Measurements from ENCODE around the gene FBXL15.

GRCh38 chr10:102451105-102451969, 30.7 kb downstream of the FBXL15 start, which contains the start of gene C10orf95:
- TF ChIP-seq PPARA (CRISPR knock-in tag; IDR thresholded peaks at IDR 0.05; ENCODE audit: borderline replicate concordance): no peak
- TF ChIP-seq CREB5 (CRISPR knock-in tag; IDR thresholded peaks at IDR 0.05; ENCODE audit: low read depth): no peak
- TF ChIP-seq, protein P1, sequence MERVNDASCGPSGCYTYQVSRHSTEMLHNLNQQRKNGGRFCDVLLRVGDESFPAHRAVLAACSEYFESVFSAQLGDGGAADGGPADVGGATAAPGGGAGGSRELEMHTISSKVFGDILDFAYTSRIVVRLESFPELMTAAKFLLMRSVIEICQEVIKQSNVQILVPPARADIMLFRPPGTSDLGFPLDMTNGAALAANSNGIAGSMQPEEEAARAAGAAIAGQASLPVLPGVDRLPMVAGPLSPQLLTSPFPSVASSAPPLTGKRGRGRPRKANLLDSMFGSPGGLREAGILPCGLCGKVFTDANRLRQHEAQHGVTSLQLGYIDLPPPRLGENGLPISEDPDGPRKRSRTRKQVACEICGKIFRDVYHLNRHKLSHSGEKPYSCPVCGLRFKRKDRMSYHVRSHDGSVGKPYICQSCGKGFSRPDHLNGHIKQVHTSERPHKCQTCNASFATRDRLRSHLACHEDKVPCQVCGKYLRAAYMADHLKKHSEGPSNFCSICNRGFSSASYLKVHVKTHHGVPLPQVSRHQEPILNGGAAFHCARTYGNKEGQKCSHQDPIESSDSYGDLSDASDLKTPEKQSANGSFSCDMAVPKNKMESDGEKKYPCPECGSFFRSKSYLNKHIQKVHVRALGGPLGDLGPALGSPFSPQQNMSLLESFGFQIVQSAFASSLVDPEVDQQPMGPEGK (CRISPR knock-in tag; IDR thresholded peaks at IDR 0.05; ENCODE audit: borderline replicate concordance): no peak
- no peak for TF ChIP-seq ZFP3 (CRISPR knock-in tag; IDR thresholded peaks at IDR 0.05)
- no peak for TF ChIP-seq BACH2 (CRISPR knock-in tag; IDR thresholded peaks at IDR 0.05; ENCODE audit: borderline replicate concordance)
- no peak for TF ChIP-seq ARNTL (CRISPR knock-in tag; IDR thresholded peaks at IDR 0.05; ENCODE audit: borderline replicate concordance, low read depth)
- TF ChIP-seq ZFP30 (CRISPR knock-in tag; IDR thresholded peaks at IDR 0.05): no peak

Measured in SK-N-SH treated with all-trans-retinoic acid at 6 μM for 48 hours (cell line).